Lower leg skin (tissue), 4 donors: ENCODE results near the gene AP1G1. TPM values are rescaled to one million over a fixed set of nuclear protein-coding genes. Genes with fewer than 3 reads are reported as not detected.

Source experiments
- DNase-seq, 2 donors: peaks; one replicate each; pipeline ENCODE4 v3.0.0-alpha.2; 2019; ENCODE audit warnings: low spot score in 2 of 2
- H3K4me3 ChIP-seq: fragments of 200-600 bp; sonication (generic); 2 replicates; pipeline ENCODE4 v1.5.1; 2017; ENCODE audit warnings: mild to moderate bottlenecking, low read depth; ENCODE audit not compliant: poor library complexity, severe bottlenecking
- CTCF ChIP-seq, 3 donors: fragments of 450-650 bp; IDR thresholded peaks; one replicate each; pipeline ENCODE4 v1.5.1; 2016; ENCODE audit warnings: antibody characterized with exemption in 3 of 3, mild to moderate bottlenecking in 3 of 3, moderate library complexity in 2 of 3
- POLR2A ChIP-seq, 2 donors: fragments of 450-650 bp; IDR thresholded peaks; one replicate each; pipeline ENCODE4 v1.6.1; 2016 to 2017; ENCODE audit warnings: antibody characterized with exemption in 2 of 2, mild to moderate bottlenecking in 1 of 2, moderate library complexity in 1 of 2
- WGBS, 2 donors: methylation state at CpG; one replicate each; pipeline ENCODE4 v1.1.5; 2018; 5-methylcytosine and 5-hydroxymethylcytosine counted together
- intact Hi-C: fragments of 100-400 bp; cut with DNase I; formaldehyde crosslinking; loops from one replicate; pipeline ENCODE4 v1.15.0; 2023; ENCODE audit warnings: low total_unique reads
- total RNA-seq, 4 donors: library from RNA; depleted of rRNA; stranded (reverse); fragments of >200 nt; gene quantifications; one replicate each; pipeline ENCODE4 v1.1.0, GENCODE V29; 2016

AP1G1 gene
- total RNA-seq, 4 donors from 2014 or later = 59.6 to 90.6 (median 75.9) TPM

- TF ChIP-seq POLR2A (IDR thresholded peaks at IDR 0.05) (no peak), CTCF (IDR thresholded peaks at IDR 0.05) (peak in 1 of 3 donors; percentile 14)
- DNase-seq = no peak
- no peak overlapping the region for H3K4me3 ChIP-seq
- WGBS, 2 donors = 60 to 65% methylated on average over 7 of the region's 7 CpGs
- intact Hi-C loops = no loop called here
Observed at GRCh38 chr16:71746442-71747046, 62.1 kb downstream of the AP1G1 start.

- intact Hi-C loops = no loop called here
- TF ChIP-seq POLR2A (IDR thresholded peaks at IDR 0.05) (no peak), CTCF (IDR thresholded peaks at IDR 0.05) (no peak)
- no peak overlapping the region for H3K4me3 ChIP-seq
- WGBS, 2 donors = 95% methylated on average over 4 of the region's 4 CpGs
- no peak for DNase-seq
Observed at GRCh38 chr16:71738855-71739254, 69.8 kb downstream of the AP1G1 start.

- H3K4me3 ChIP-seq = no peak overlapping the region
- TF ChIP-seq CTCF (IDR thresholded peaks at IDR 0.05) (no peak), POLR2A (IDR thresholded peaks at IDR 0.05) (no peak)
- intact Hi-C loops = no loop called here
- DNase-seq = no peak
- WGBS, 2 donors = 95 to 97% methylated on average over 6 of the region's 6 CpGs
Observed at GRCh38 chr16:71737501-71737900, 71.1 kb downstream of the AP1G1 start.

GRCh38 chr16:71734511-71734910 lies 74.1 kb downstream of the AP1G1 start:
- TF ChIP-seq POLR2A (IDR thresholded peaks at IDR 0.05) = no peak
- TF ChIP-seq CTCF (IDR thresholded peaks at IDR 0.05) = no peak
- intact Hi-C loops = no loop called here
- WGBS, 2 donors = 84 to 89% methylated on average over 5 of the region's 5 CpGs

GRCh38 chr16:71732587-71732986 lies 76.0 kb downstream of the AP1G1 start:
- WGBS, 2 donors = 78 to 91% methylated on average over 3 of the region's 3 CpGs
- no peak for TF ChIP-seq CTCF (IDR thresholded peaks at IDR 0.05)
- TF ChIP-seq POLR2A (IDR thresholded peaks at IDR 0.05) = no peak
- no peak overlapping the region for H3K4me3 ChIP-seq
- intact Hi-C loops = no loop called here
- DNase-seq = no peak

More at GRCh38 chr16:71734511-71734910, 74.1 kb downstream of the AP1G1 start:
- no peak overlapping the region for H3K4me3 ChIP-seq
- DNase-seq = no peak
